GM19025 (cell line): ENCODE data around the gene STEAP2.
"Not testable (repeated sequence)": the region's sequence is repeated elsewhere in the genome, so short reads cannot be mapped to it uniquely, and the experiment has no call there.

Experiments used
- ATAC-seq: cut with Tn5 transposase; IDR thresholded peaks from one replicate; pipeline ENCODE4 v1.9.1; 2021; ENCODE audit warnings: mild to moderate bottlenecking, low read depth, moderate library complexity; ENCODE audit not compliant: unreplicated experiment

The STEAP2 gene

GRCh38 chr7:90211391-90212148 is at the start of gene STEAP2:
TSS of gene STEAP2 (plus strand) at chr7:90211740. CDS start at chr7:90225083, 13,343 bp downstream.
- peak; percentile 86 for ATAC-seq

DNA sequence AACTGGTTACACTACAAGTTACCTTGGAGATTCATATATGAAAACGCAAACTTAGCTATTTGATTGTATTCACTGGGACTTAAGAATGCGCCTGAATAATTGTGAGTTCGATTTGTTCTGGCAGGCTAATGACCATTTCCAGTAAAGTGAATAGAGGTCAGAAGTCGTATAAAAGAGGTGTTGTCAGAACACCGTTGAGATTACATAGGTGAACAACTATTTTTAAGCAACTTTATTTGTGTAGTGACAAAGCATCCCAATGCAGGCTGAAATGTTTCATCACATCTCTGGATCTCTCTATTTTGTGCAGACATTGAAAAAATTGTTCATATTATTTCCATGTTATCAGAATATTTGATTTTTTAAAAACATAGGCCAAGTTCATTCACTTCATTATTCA is 48.0 kb upstream of the STEAP2 start:
- no peak for ATAC-seq

DNA sequence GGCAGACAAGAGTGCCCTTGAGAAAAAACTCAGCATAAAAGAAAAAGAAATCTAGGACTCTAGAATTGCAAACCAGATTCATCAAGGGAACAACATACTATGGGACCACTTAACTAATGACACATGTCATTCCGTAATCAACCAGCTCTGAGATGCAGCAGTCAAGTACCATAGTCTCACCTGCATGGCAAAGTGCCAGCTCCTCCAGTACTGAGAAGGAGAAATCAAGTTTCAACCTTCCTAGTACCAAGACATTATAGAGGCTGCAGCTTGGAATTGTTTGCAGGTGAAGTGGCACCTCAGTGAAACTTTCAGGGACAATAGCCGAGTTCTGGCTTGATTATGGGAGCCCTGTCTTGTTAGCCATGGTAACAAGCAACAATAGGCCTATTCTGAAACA is 45.8 kb upstream of the STEAP2 start:
- no peak for ATAC-seq

DNA sequence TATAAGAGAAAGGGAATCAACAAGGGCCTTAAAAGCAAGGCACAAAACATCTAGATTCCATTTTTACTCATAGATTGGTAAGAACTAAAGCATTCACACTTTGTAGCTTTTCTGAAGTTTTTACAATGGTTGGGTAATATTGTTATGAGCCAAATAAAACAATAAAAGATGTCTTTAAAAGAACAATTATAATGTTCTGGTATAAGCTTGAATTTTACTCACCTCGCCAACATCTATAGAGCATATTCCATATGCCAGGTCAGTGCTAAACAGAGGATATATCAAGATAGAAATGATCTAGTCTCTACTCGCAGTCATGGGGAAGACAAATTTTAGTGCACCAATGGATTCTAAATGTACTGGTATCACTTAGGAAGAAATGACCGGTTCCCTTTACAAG is 45.4 kb upstream of the STEAP2 start:
- ATAC-seq = no peak

- ATAC-seq = no peak
These were observed 44.2 kb upstream of the STEAP2 start for GRCh38 chr7:90167361-90167760.

- no peak for ATAC-seq
These were observed 41.6 kb upstream of the STEAP2 start for GRCh38 chr7:90169891-90170290.

DNA sequence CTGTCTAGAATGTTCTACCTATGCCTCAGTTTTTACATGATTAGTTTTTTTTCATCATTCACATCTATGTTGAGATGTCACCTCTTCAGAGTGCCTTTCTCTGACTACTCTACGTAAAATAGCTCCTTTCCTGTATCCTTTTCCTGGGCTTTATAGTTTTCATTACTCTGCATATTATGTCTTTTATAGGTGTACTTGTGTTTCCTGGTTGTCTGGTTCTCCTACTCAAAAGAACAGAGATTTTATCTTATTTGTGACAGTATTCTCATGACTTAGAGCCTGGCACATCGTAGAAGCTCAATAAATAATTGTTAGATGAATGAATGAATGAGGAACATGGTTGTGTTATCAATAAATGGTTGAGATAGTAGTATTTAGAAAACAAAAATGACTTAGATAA is 39.4 kb upstream of the STEAP2 start:
- ATAC-seq = no peak

GRCh38 chr7:90172624-90173023 is 38.9 kb upstream of the STEAP2 start:
- ATAC-seq = no peak

DNA sequence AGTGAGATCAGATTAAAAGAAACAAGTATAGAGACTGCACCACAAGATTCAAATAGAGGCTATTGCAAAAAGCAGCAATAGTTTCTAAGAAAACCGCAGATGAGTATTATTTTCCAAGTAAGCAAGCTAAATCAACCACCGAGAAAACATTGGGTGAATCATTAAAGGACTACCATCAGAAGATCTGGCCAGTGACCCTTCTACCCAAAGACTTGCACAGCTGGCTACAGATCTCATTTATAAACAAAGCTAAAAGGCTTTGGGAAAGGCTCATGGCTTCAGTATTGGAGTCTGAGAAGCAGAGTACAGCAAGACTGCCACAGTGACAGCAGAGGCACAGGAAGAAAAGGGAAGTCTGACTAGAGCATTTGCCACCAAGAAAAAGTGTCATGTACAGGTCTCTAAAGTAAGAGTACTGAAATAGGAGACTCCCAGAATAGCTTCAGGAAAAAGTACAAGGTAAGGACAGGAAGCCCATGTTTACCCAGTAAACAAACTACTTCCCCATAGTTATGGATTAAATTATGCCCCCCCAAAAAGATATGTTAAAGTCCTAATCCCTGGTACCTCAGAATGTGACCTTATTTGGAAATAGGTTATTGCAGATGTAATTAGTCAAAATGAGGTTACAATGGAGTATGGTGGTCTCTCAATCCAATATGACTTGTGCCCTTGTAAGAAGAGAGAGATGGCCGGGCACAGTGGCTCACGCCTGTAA is 38.3 kb upstream of the STEAP2 start:
- peak; percentile 91 for ATAC-seq

GRCh38 chr7:90175667-90176066 is 35.9 kb upstream of the STEAP2 start:
- no peak for ATAC-seq

GRCh38 chr7:90176195-90176594 is 35.3 kb upstream of the STEAP2 start:
- no peak for ATAC-seq

DNA sequence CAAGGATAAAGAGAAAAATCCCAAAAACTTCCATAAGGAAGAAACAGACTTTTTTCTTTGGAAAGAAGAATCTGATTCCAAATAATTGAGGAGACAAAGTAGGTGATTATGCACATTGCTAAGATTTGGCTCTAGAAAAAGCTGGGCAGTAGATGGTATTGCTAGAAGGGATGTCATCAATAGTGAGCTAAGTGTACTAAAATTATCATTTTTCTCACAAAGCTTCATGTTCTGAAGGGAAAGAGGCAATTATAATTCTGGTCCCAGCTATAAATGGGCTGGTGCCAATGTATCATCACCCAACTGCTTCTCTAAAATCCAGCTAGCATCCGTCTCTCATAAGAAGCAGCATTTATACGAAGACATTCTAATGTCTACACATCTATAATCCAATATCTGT is 33.4 kb upstream of the STEAP2 start:
- no peak for ATAC-seq

GRCh38 chr7:90178679-90179278 is 32.8 kb upstream of the STEAP2 start:
- ATAC-seq = peak; percentile 96

GRCh38 chr7:90180011-90180585 is 31.4 kb upstream of the STEAP2 start:
- peak; percentile 31 for ATAC-seq

DNA sequence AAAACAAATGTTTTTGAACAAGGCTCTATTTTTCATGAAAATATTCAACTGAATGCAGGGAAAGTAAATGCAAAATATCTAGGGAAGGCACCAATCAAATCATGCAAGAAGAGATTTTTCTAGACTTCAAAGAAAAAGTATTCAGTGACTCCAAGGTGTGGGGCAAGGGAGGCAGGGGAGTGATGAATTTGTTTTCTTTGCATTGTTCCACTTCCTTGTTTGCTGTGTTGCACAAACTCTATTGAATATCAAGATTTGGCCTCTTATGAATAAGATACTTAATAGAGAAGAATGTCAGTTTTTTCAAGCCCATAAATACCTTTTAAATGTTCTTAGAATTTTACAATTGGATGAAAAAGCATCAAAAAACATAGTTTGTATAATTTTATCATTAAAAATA is 30.9 kb upstream of the STEAP2 start:
- no peak for ATAC-seq

GRCh38 chr7:90181485-90181884 is 30.1 kb upstream of the STEAP2 start:
- no peak for ATAC-seq

DNA sequence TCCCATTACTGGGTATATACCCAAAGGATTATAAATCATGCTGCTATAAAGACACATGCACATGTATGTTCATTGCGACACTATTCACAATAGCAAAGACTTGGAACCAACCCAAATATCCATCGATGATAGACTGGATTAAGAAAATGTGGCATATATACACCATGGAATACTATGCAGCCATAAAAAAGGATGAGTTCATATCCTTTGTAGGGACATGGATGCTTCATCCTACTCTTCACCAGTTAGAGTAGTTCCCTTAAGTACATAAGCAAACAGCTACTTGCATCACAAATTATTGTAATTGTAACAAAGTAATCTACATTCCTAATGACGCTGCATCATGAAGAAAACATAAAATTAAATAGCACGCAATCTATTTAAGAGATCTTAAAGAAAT is 25.2 kb upstream of the STEAP2 start:
- not testable (repeated sequence) for ATAC-seq

- no peak for ATAC-seq
These were observed 24.0 kb upstream of the STEAP2 start for GRCh38 chr7:90187507-90188050.

DNA sequence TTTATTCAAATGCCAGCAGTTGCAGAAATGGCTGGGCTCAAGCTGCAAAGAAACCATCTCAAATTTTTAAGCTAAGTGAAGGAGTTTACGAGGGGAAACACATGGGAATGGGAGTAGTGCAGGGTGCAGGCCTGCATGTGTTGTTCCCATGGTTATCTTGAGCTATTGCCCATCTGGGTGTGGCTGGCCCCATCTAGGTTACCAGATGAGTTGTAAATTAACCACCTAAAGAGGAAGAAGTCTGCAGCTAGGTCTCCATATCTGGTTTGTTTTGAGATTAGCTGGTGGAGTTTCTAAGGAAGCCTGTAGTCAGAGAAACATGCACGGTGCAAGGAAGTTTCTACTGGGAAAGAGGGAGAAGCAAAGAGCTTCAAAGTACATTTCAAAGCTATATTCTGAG is 23.3 kb upstream of the STEAP2 start:
- peak; percentile 95 for ATAC-seq

GRCh38 chr7:90190995-90191394 is 20.5 kb upstream of the STEAP2 start:
- no peak for ATAC-seq

DNA sequence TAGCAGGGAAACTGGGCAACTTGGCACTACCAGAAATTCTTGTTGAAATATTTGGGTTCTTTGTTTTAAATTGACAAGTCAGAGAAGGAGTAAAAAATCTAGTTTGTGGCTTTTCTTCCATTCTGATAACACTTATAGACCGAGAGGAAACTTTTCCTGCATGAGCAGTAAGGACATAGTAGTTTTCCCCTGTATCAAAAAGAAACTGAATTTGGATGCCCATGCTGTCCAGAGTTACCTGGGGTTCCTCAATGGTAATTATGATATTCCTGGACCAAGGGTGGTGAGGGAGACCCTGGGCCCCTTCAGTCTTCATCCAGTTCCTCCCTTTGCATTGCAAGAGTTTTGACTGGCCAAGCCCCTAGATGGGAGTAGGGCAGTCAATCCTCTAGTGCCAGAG is 19.9 kb upstream of the STEAP2 start:
- ATAC-seq = no peak
